NCI-H2107 treated with DMSO at 0.1 percent for 48 hours (cell line): ENCODE measurements around the gene NCAPH2.

Source experiments
- DNase-seq: peaks from one replicate; lab custom pipeline; 2025; ENCODE audit not compliant: unreplicated experiment; lab: John Stamatoyannopoulos, UW

NCAPH2 gene

GRCh38 chr22:50507991-50508884 lies at the start of gene NCAPH2:
Gene NCAPH2, plus strand, starts transcription at chr22:50508224. Its CDS starts 114 bp downstream, at chr22:50508338.
- DNase-seq: peak; percentile 61

- no peak for DNase-seq
These were observed 49.0 kb upstream of the NCAPH2 start for GRCh38 chr22:50459016-50459415.

GRCh38 chr22:50459496-50460140 lies 48.4 kb upstream of the NCAPH2 start:
- DNase-seq: no peak

GRCh38 chr22:50460938-50461337 lies 47.1 kb upstream of the NCAPH2 start:
- DNase-seq: no peak

- no peak for DNase-seq
These were observed 46.5 kb upstream of the NCAPH2 start for GRCh38 chr22:50461536-50461935.

- no peak for DNase-seq
These were observed 46.0 kb upstream of the NCAPH2 start for GRCh38 chr22:50461979-50462540.

GRCh38 chr22:50463188-50463900 lies 44.7 kb upstream of the NCAPH2 start:
- no peak for DNase-seq

GRCh38 chr22:50464451-50464850 lies 43.6 kb upstream of the NCAPH2 start:
- DNase-seq: no peak

- no peak for DNase-seq
These were observed 42.7 kb upstream of the NCAPH2 start for GRCh38 chr22:50465066-50465930.

GRCh38 chr22:50467341-50467740 lies 40.7 kb upstream of the NCAPH2 start:
- DNase-seq: no peak

- DNase-seq: no peak
These were observed 40.1 kb upstream of the NCAPH2 start for GRCh38 chr22:50467773-50468440.

- DNase-seq: no peak
These were observed 39.4 kb upstream of the NCAPH2 start for GRCh38 chr22:50468626-50469025.

- peak; percentile 69 for DNase-seq
These were observed 38.4 kb upstream of the NCAPH2 start for GRCh38 chr22:50469377-50470305.

GRCh38 chr22:50470491-50470890 lies 37.5 kb upstream of the NCAPH2 start:
- DNase-seq: no peak

GRCh38 chr22:50471197-50471847 lies 36.7 kb upstream of the NCAPH2 start:
- DNase-seq: no peak

GRCh38 chr22:50471962-50472361 lies 36.1 kb upstream of the NCAPH2 start:
- DNase-seq: no peak

- no peak for DNase-seq
These were observed 34.9 kb upstream of the NCAPH2 start for GRCh38 chr22:50473088-50473487.
